KOPT-K1 (cell line): Measurements from ENCODE around the gene TUSC2.
A peak's percentile ranks its signal among the peaks of the same experiment; 100 is the strongest.

Source experiments
- H3K27ac ChIP-seq: fragments of 200-600 bp; sonication (generic); 2 replicates; pipeline ENCODE4 v1.5.1; 2016; ENCODE audit warnings: antibody characterized with exemption, mild to moderate bottlenecking, low read depth, low read length; ENCODE audit not compliant: poor library complexity, severe bottlenecking
- H3K36me3 ChIP-seq: fragments of 200-600 bp; sonication (generic); 2 replicates; pipeline ENCODE4 v1.5.1; 2017; ENCODE audit warnings: antibody characterized with exemption, mild to moderate bottlenecking, low read length, moderate library complexity; ENCODE audit not compliant: insufficient read depth
- H3K9me3 ChIP-seq: fragments of 200-600 bp; sonication (generic); 2 replicates; pipeline ENCODE4 v1.5.1; 2017; ENCODE audit warnings: antibody characterized with exemption, low read length, mild to moderate bottlenecking; ENCODE audit not compliant: insufficient read depth, poor library complexity, severe bottlenecking

TUSC2 gene

GRCh38 chr3:50327943-50328691 is at the start of gene TUSC2:
Gene TUSC2, minus strand, starts transcription at chr3:50328223. Its CDS starts 124 bp downstream, at chr3:50328099.
- Histone ChIP-seq H3K36me3 (peaks cover 71% of the 10 kb centered on the region), H3K9me3 (no peaks in the 10 kb centered on the region), H3K27ac (peak within 1 kb of the TSS; percentile 59)

- H3K36me3 ChIP-seq: no peaks in the 10 kb centered on the region
- H3K27ac ChIP-seq: no peak overlapping the region
- H3K9me3 ChIP-seq: no peaks in the 10 kb centered on the region
Observed at GRCh38 chr3:50375258-50375931, 47.4 kb upstream of the TUSC2 start.

DNA sequence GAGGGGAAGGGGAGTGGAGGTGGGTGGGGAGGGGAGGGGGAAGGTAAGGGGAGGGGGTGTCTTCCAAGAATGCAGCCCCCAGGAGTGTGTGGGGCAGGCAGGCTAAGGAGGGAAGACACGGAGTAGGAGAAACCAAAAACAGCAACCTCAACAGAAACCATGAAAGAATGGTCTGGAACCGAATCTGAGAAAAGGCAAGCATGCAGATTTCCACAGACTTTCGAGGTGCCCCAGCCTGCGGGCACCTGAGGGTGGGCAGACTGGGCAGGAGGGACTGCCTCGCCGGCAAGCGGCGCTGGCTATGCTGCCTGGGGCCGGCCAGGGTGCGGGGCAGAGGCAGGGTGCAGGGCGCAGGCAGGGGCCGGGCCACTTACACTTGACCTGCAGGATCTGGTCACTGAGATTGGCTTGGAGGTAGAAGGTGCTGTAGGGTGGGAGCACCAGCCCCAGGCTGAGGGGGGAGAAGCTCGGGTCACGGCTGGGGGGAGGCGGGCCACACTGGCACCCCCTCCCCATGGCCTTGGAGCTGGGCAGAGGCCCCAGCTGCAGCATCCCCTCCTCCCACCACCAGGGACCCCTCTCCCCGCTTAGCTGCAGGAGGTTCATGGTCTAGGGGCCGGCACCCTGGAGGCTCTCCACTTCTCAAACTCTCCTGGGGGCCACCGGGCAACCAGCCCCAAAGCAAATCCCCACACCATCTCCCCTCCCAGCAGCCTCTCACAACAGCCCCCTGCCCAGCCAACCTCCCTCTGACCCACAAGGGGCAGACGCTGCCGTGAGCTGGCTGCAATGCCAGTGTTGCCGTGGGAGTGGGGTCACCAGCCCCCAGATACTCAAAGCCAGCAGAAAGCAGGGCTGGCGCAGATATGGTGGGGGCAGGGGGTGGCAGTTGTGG is 46.6 kb upstream of the TUSC2 start:
- H3K36me3 ChIP-seq: no peaks in the 10 kb centered on the region
- no peak overlapping the region for H3K27ac ChIP-seq
- no peaks in the 10 kb centered on the region for H3K9me3 ChIP-seq

- Histone ChIP-seq H3K27ac (peak overlapping the region; percentile 29), H3K36me3 (no peaks in the 10 kb centered on the region)
Observed at GRCh38 chr3:50373146-50374051, 45.4 kb upstream of the TUSC2 start.

DNA sequence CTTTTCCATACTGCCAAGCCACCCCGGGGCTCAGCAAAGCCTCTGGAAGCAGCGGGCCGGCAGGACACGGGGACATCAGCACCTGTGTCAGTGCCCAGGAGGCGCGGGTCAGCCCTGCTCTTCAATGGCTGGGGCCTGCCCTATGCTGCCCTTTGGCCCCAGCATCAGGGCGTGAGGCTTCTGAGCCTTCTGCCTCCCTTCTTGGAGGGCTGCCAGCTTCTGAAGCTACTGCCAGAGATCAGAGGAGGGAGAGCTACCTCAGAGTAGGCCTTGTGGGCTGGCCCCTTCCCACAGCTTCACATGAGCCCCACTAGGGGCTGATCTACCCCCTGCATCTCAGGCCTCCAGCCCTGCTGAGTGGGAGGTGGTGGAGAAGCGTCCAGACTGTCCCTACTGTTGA is 44.3 kb upstream of the TUSC2 start:
- no peaks in the 10 kb centered on the region for H3K9me3 ChIP-seq
- H3K36me3 ChIP-seq: no peaks in the 10 kb centered on the region
- peak overlapping the region; percentile 29 for H3K27ac ChIP-seq

More at GRCh38 chr3:50373146-50374051, 45.4 kb upstream of the TUSC2 start:
- H3K9me3 ChIP-seq: no peaks in the 10 kb centered on the region

GRCh38 chr3:50371133-50371685 is 43.2 kb upstream of the TUSC2 start:
- Histone ChIP-seq H3K27ac (no peak overlapping the region), H3K36me3 (no peaks in the 10 kb centered on the region), H3K9me3 (no peaks in the 10 kb centered on the region)

- Histone ChIP-seq H3K36me3 (no peaks in the 10 kb centered on the region), H3K9me3 (no peaks in the 10 kb centered on the region), H3K27ac (no peak overlapping the region)
Observed at GRCh38 chr3:50370594-50370993, 42.6 kb upstream of the TUSC2 start.

- Histone ChIP-seq H3K27ac (no peak overlapping the region), H3K9me3 (no peaks in the 10 kb centered on the region), H3K36me3 (no peaks in the 10 kb centered on the region)
Observed at GRCh38 chr3:50369012-50369670, 41.1 kb upstream of the TUSC2 start.

- Histone ChIP-seq H3K36me3 (no peaks in the 10 kb centered on the region), H3K27ac (peak overlapping the region; percentile 47), H3K9me3 (no peaks in the 10 kb centered on the region)
Observed at GRCh38 chr3:50365842-50366220, 37.8 kb upstream of the TUSC2 start.

GRCh38 chr3:50365080-50365841 is 37.2 kb upstream of the TUSC2 start:
- no peaks in the 10 kb centered on the region for H3K36me3 ChIP-seq
- H3K27ac ChIP-seq: peak overlapping the region; percentile 47
- H3K9me3 ChIP-seq: no peaks in the 10 kb centered on the region

GRCh38 chr3:50364573-50365079 is 36.6 kb upstream of the TUSC2 start:
- Histone ChIP-seq H3K27ac (no peak overlapping the region), H3K36me3 (no peaks in the 10 kb centered on the region), H3K9me3 (no peaks in the 10 kb centered on the region)

DNA sequence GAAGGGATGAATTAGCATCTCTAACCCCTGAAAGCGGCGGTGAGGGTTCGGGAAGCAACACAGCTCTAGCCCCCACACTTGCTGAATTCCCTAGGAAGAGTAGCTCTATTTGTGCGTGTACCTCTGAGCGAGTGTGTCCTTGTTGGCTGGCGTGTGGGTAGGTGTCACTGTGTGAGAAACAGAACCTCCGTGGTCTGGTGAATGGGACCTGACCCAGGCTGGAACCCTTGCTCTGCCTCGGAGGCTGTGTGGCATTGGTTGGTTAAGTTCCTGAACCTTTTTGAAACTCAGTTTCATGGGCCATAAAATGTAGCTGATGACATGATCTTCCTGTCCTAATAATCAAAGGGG is 31.7 kb upstream of the TUSC2 start:
- H3K27ac ChIP-seq: peak overlapping the region; percentile 69

More for the DNA sequence above, 31.7 kb upstream of the TUSC2 start:
- peaks cover 34% of the 10 kb centered on the region for H3K36me3 ChIP-seq
- H3K9me3 ChIP-seq: no peaks in the 10 kb centered on the region
